ENCODE data around the gene TMBIM1. TPM values are rescaled to one million over a fixed set of nuclear protein-coding genes. Genes with fewer than 3 reads are reported as not detected.

TMBIM1 gene
- total and polyA plus RNA-seq, 3 donors from 2014 or later = 59.9 to 81.0 (median 77.6) TPM

DNA sequence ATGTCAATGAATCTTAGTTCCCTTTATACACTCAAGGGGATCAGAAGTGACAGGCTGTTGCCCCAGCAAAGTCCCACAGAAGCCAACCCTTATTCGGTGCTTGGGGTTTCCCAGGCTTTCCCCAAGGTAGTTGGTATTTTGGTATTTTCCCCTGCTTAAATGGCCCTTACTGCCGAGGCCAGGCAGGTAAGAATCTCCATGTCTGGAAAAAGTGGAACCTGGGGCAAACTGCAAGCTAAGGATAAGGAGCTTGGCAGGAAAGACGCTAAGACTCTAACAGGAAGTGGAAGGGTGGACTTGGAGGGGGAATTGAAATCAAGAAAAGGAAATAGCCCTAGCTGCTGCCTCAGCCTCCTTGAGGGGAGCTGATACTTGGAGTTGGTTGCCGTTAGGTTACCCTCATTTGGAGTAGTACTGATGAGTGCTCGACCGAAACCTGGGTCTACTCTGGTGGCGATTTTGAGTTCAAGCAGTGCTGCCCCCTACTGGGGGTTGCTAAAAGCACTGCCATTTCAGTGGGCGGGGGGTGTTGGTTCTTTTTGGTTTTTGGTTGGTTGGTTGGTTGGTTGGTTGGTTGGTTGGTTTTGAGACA lies 34.8 kb downstream of the TMBIM1 start:
- peak; percentile 47 for DNase-seq
- Histone ChIP-seq H3K27ac (peak overlapping the region in 1 of 2 donors; percentile 41), H3K9me3 (no peaks in the 10 kb centered on the region), H3K4me1 (peaks cover 39% of the 10 kb centered on the region), H3K27me3 (no peaks in the 10 kb centered on the region), H3K4me3 (no peak overlapping the region), H3K36me3 (ENCODE audit: low read depth, missing control alignments) (no peaks in the 10 kb centered on the region)
- WGBS, 2 donors = 65 to 70% methylated on average over 6 to 8 of the region's 8 CpGs
- TF ChIP-seq, protein P1, sequence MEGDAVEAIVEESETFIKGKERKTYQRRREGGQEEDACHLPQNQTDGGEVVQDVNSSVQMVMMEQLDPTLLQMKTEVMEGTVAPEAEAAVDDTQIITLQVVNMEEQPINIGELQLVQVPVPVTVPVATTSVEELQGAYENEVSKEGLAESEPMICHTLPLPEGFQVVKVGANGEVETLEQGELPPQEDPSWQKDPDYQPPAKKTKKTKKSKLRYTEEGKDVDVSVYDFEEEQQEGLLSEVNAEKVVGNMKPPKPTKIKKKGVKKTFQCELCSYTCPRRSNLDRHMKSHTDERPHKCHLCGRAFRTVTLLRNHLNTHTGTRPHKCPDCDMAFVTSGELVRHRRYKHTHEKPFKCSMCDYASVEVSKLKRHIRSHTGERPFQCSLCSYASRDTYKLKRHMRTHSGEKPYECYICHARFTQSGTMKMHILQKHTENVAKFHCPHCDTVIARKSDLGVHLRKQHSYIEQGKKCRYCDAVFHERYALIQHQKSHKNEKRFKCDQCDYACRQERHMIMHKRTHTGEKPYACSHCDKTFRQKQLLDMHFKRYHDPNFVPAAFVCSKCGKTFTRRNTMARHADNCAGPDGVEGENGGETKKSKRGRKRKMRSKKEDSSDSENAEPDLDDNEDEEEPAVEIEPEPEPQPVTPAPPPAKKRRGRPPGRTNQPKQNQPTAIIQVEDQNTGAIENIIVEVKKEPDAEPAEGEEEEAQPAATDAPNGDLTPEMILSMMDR (IDR thresholded peaks at IDR 0.05) = peak in 2 of 3 experiments; percentile 39 to 57
- TF ChIP-seq POLR2A (IDR thresholded peaks at IDR 0.05) = no peak
- intact Hi-C loops (cut with DNase I; ENCODE audit: low total_unique reads) = no loop called here

DNA sequence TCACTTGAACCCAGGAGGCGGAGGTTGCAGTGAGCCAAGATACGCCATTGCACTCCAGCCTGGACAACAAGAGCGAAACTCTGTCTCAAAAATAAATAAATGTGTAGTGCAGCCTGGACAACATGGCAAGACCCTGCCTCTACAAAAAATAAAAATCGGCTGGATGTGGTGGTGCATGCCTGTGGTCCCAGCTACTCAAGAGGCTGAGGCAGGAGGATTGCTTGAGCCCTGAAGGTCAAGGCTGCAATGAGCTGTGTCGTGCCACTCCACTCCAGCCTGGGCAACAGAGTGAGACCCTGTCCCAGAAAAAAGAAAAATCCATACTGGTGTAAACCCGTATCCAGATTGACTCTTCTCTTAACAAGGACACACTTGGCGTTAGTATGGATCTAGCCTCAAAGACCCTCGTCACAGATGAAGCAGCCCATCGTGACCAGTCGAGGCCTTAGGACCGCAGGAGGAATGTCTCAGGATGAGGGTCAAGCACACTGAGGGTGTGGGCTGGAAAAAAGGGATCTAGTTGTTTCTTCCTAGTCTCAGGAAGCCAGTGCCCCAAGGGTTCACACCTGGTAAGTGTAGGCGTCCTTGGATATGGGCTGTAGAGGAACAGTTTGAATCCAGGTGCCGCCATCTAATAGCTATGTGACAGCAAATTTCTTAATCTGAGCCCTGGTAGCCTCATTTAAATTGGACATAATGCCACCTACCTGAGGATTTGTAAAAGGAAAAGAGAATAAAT lies 35.5 kb downstream of the TMBIM1 start:
- intact Hi-C loops (cut with DNase I; ENCODE audit: low total_unique reads) = no loop called here
- WGBS, 2 donors = 93% methylated on average over 12 to 13 of the region's 13 CpGs
- no peaks in the 10 kb centered on the region for H3K9me3 ChIP-seq
- DNase-seq = no peak
- peaks cover 33% of the 10 kb centered on the region for H3K4me1 ChIP-seq
- peak overlapping the region in 1 of 2 donors; percentile 41 for H3K27ac ChIP-seq
- TF ChIP-seq, protein P1 (IDR thresholded peaks at IDR 0.05) = no peak
- TF ChIP-seq POLR2A (IDR thresholded peaks at IDR 0.05) = no peak
- no peak overlapping the region for H3K4me3 ChIP-seq
- no peaks in the 10 kb centered on the region for H3K36me3 ChIP-seq (ENCODE audit: low read depth, missing control alignments)
- H3K27me3 ChIP-seq = no peaks in the 10 kb centered on the region

- Histone ChIP-seq H3K36me3 (ENCODE audit: low read depth, missing control alignments) (no peaks in the 10 kb centered on the region), H3K9me3 (no peaks in the 10 kb centered on the region), H3K4me1 (peaks cover 20% of the 10 kb centered on the region), H3K27me3 (no peaks in the 10 kb centered on the region), H3K27ac (no peak overlapping the region), H3K4me3 (no peak overlapping the region)
- intact Hi-C loops (cut with DNase I; ENCODE audit: low total_unique reads) = no loop called here
- 80 to 82% methylated on average over 6 of the region's 6 CpGs for WGBS, 2 donors
- no peak for DNase-seq
- TF ChIP-seq POLR2A (IDR thresholded peaks at IDR 0.05) = no peak
- TF ChIP-seq, protein P1 (IDR thresholded peaks at IDR 0.05) = no peak
Observed at GRCh38 chr2:218255446-218255845, 36.9 kb downstream of the TMBIM1 start.

- peak overlapping the region in 1 of 2 donors; percentile 36 for H3K27ac ChIP-seq
Observed at GRCh38 chr2:218253232-218253625, 39.1 kb downstream of the TMBIM1 start.

More at GRCh38 chr2:218253232-218253625, 39.1 kb downstream of the TMBIM1 start:
- H3K4me1 ChIP-seq = no peaks in the 10 kb centered on the region
- DNase-seq = no peak
- H3K36me3 ChIP-seq (ENCODE audit: low read depth, missing control alignments) = peaks cover 3% of the 10 kb centered on the region
- TF ChIP-seq, protein P1 (IDR thresholded peaks at IDR 0.05) = no peak
- no peak for TF ChIP-seq POLR2A (IDR thresholded peaks at IDR 0.05)
- H3K9me3 ChIP-seq = no peaks in the 10 kb centered on the region
- 63 to 73% methylated on average over 5 of the region's 5 CpGs for WGBS, 2 donors
- H3K27me3 ChIP-seq = no peaks in the 10 kb centered on the region
- no peak overlapping the region for H3K4me3 ChIP-seq
- intact Hi-C loops (cut with DNase I; ENCODE audit: low total_unique reads) = no loop called here
